Right lobe of liver (tissue), 4 donors: ENCODE results near the gene ZNF91.

ENCODE experiments used
- CTCF ChIP-seq, 4 donors: fragments of 200-600 bp in 3 of 4; fragments of 450-650 bp in 1 of 4; IDR thresholded peaks; one replicate each; pipeline versions ENCODE4 v1.5.1 to v1.8.0; 2016 to 2022; ENCODE audit warnings: antibody characterized with exemption in 4 of 4, mild to moderate bottlenecking in 2 of 4
- POLR2A ChIP-seq: fragments of 450-650 bp; IDR thresholded peaks from one replicate; pipeline ENCODE4 v1.6.1; 2017; ENCODE audit warnings: antibody characterized with exemption, mild to moderate bottlenecking
- donor health status: DM: no; HTN: no; CAD: no.
- donor health status: DM: no; HTN: no; CAD: no.
- donor health status: DM: no; HTN: yes; CAD: no.

GRCh38 chr19:23403052-23403451, 7.8 kb upstream of the ZNF91 start:
- no peak for TF ChIP-seq POLR2A
- no peak for TF ChIP-seq CTCF (IDR thresholded peaks at IDR 0.05)
